NOMO-1 treated with dmso at 0.1 percent for 144 hours (cell line): Measurements from ENCODE around the gene DCHS2.
A peak's percentile ranks its signal among the peaks of the same experiment; 100 is the strongest.

ENCODE experiments used
- DNase-seq: peaks from one replicate; lab custom pipeline; 2025; ENCODE audit not compliant: unreplicated experiment; lab: John Stamatoyannopoulos, UW

The DCHS2 gene

GRCh38 chr4:154452798-154453346 lies 38.7 kb downstream of the DCHS2 start:
- no peak for DNase-seq

GRCh38 chr4:154450966-154451365 lies 40.6 kb downstream of the DCHS2 start:
- no peak for DNase-seq

- DNase-seq: no peak
These were observed 46.6 kb downstream of the DCHS2 start for GRCh38 chr4:154444958-154445357.

- no peak for DNase-seq
These were observed 49.6 kb downstream of the DCHS2 start for GRCh38 chr4:154441982-154442381.

GRCh38 chr4:154441124-154441523 lies 50.5 kb downstream of the DCHS2 start:
- no peak for DNase-seq

- DNase-seq: no peak
These were observed 52.4 kb downstream of the DCHS2 start for GRCh38 chr4:154439224-154439623.

- no peak for DNase-seq
These were observed 55.7 kb downstream of the DCHS2 start for GRCh38 chr4:154435895-154436294.

GRCh38 chr4:154433543-154433942 lies 58.1 kb downstream of the DCHS2 start:
- no peak for DNase-seq

GRCh38 chr4:154429176-154429575 lies 62.4 kb downstream of the DCHS2 start:
- no peak for DNase-seq

- DNase-seq: no peak
These were observed 64.5 kb downstream of the DCHS2 start for GRCh38 chr4:154427149-154427548.

- DNase-seq: no peak
These were observed 66.1 kb downstream of the DCHS2 start for GRCh38 chr4:154425514-154425913.

GRCh38 chr4:154424810-154425484 lies 66.7 kb downstream of the DCHS2 start:
- DNase-seq: no peak

- no peak for DNase-seq
These were observed 69.4 kb downstream of the DCHS2 start for GRCh38 chr4:154422152-154422551.

GRCh38 chr4:154421618-154422017 lies 70.0 kb downstream of the DCHS2 start:
- DNase-seq: peak; percentile 42

- DNase-seq: no peak
These were observed 74.3 kb downstream of the DCHS2 start for GRCh38 chr4:154417373-154417673.

- no peak for DNase-seq
These were observed 75.4 kb downstream of the DCHS2 start for GRCh38 chr4:154416190-154416547.

GRCh38 chr4:154415313-154415712 lies 76.3 kb downstream of the DCHS2 start:
- no peak for DNase-seq

- no peak for DNase-seq
These were observed 76.8 kb downstream of the DCHS2 start for GRCh38 chr4:154414796-154415195.

GRCh38 chr4:154414371-154414770 lies 77.2 kb downstream of the DCHS2 start:
- no peak for DNase-seq

GRCh38 chr4:154407443-154407842 lies 84.2 kb downstream of the DCHS2 start:
- DNase-seq: no peak

- no peak for DNase-seq
These were observed 85.4 kb downstream of the DCHS2 start for GRCh38 chr4:154406018-154406795.

GRCh38 chr4:154399259-154399974 lies 92.2 kb downstream of the DCHS2 start:
- no peak for DNase-seq
